GM12878 (cell line): Measurements from ENCODE around the gene ITFG1. TPM values are rescaled to one million over a fixed set of nuclear protein-coding genes. Genes with fewer than 3 reads are reported as not detected.

Experiments
- ATAC-seq: fragments of 200-7000 bp; cut with Tn5 transposase; 3 replicates; pipeline ENCODE4 v1.9.1; 2020; ENCODE audit warnings: mild to moderate bottlenecking, moderate library complexity
- BruUV-seq: library from RNA; stranded (reverse); fragments of 400-500 nt; replicated peaks from 2 replicates; lab custom pipeline; 2021; lab: Mats Ljungman, UMichigan
- CTCF ChIA-PET: fragments of 300-600 bp; sonication (Branson Sonifier 250); formaldehyde crosslinking; extraction: SDS; loops from one replicate; lab custom pipeline; 2021; ENCODE audit warnings: inconsistent platforms; lab: Yijun Ruan, JAX
- POLR2A ChIA-PET: fragments of 350-600 bp; formaldehyde crosslinking; extraction: SDS; loops from one replicate; lab custom pipeline; 2021; ENCODE audit warnings: inconsistent platforms; lab: Charles Lee
- RAD21 ChIA-PET: fragments of 300-600 bp; sonication (Branson Sonifier 250); formaldehyde crosslinking; loops from one replicate; lab custom pipeline; 2023; ENCODE audit warnings: antibody characterized with exemption; ENCODE audit not compliant: unreplicated experiment; lab: Charles Lee
- SMC1A ChIA-PET: fragments of 300-600 bp; sonication (Branson Sonifier 250); formaldehyde crosslinking; loops from one replicate; lab custom pipeline; 2023; ENCODE audit not compliant: unreplicated experiment, uncharacterized antibody; lab: Charles Lee
- DNase-seq: peaks from one replicate; pipeline ENCODE4 v3.0.0-alpha.2; 2011; ENCODE audit warnings: low read depth, low spot score
- FAIRE-seq: peaks from 3 replicates; lab custom pipeline; 2011; peaks lifted over from hg19 to GRCh38; lab: Jason Lieb, UNC
- H2AFZ ChIP-seq: 2 replicates; pipeline ENCODE4 v1.6.0; 2011; ENCODE audit warnings: low read depth, low read length, control low read depth; ENCODE audit not compliant: control insufficient read depth
- H3K27ac ChIP-seq: 2 replicates; pipeline ENCODE4 v1.5.1; 2011; ENCODE audit warnings: control low read depth; ENCODE audit not compliant: control insufficient read depth, insufficient read depth
- H3K27me3 ChIP-seq, 2 experiments: replicated peaks in 1 of 2; 2 replicates each; pipeline versions ENCODE4 v1.6.0 to v1.6.1; 2011; ENCODE audit warnings: low read length in 1 of 2; ENCODE audit not compliant: control insufficient read depth in 2 of 2, insufficient read depth in 2 of 2
- H3K36me3 ChIP-seq, 2 experiments: 2 replicates each; pipeline ENCODE4 v1.5.1; 2011; ENCODE audit warnings: low read length in 1 of 2; ENCODE audit not compliant: control insufficient read depth in 2 of 2, insufficient read depth in 2 of 2
- H3K4me1 ChIP-seq: 2 replicates; pipeline ENCODE4 v1.6.1; 2011; ENCODE audit warnings: mild to moderate bottlenecking, low read length, moderate library complexity, mixed read lengths; ENCODE audit not compliant: control insufficient read depth, insufficient read depth
- H3K4me2 ChIP-seq: 2 replicates; pipeline ENCODE4 v1.6.0; 2011; ENCODE audit warnings: control low read depth; ENCODE audit not compliant: control insufficient read depth, insufficient read depth
- H3K4me3 ChIP-seq: fragments of 200-600 bp; sonication (generic); 2 replicates; pipeline ENCODE4 v1.5.1; 2016
- H3K79me2 ChIP-seq: 2 replicates; pipeline ENCODE4 v1.6.0; 2011; ENCODE audit warnings: low read length; ENCODE audit not compliant: control insufficient read depth, insufficient read depth
- H3K9ac ChIP-seq: 2 replicates; pipeline ENCODE4 v1.8.0; 2011; ENCODE audit warnings: low read length, control low read depth, mixed read lengths; ENCODE audit not compliant: control insufficient read depth, insufficient read depth
- H3K9me3 ChIP-seq: replicated peaks from 3 replicates; pipeline ENCODE4 v1.5.1; 2011; ENCODE audit warnings: mild to moderate bottlenecking, low read length; ENCODE audit not compliant: control insufficient read depth, insufficient read depth
- H4K20me1 ChIP-seq: 2 replicates; pipeline ENCODE4 v1.6.0; 2011; ENCODE audit not compliant: control insufficient read depth, insufficient read depth
- BACH1 ChIP-seq: fragments of 450-650 bp; IDR thresholded peaks from 2 replicates; pipeline ENCODE4 v1.6.1; 2017; ENCODE audit warnings: mild to moderate bottlenecking, borderline replicate concordance
- CREB1 ChIP-seq: IDR thresholded peaks from 2 replicates; pipeline ENCODE4 v1.6.1; 2012; ENCODE audit warnings: low read depth, mild to moderate bottlenecking, inconsistent platforms
- CTCF ChIP-seq, 3 experiments: IDR thresholded peaks in 2 of 3; conservative IDR thresholded peaks in 1 of 3; 2 replicates each; pipeline ENCODE4 v1.5.1; 2011; ENCODE audit warnings: low read depth in 3 of 3, low read length in 3 of 3, mild to moderate bottlenecking in 3 of 3, control low read depth in 2 of 3, moderate library complexity in 2 of 3, inconsistent platforms in 1 of 3, mixed read lengths in 1 of 3; ENCODE audit not compliant: control insufficient read depth in 2 of 3, insufficient read depth in 1 of 3; ENCODE audit errors: extremely low read depth in 1 of 3
- IKZF2 ChIP-seq, 2 experiments: fragments of 450-650 bp; IDR thresholded peaks; 2 replicates each; pipeline ENCODE4 v1.6.1; 2017; ENCODE audit warnings: mild to moderate bottlenecking in 2 of 2, moderate library complexity in 2 of 2
- NFYB ChIP-seq: IDR thresholded peaks from 2 replicates; pipeline ENCODE4 v1.6.1; 2011; ENCODE audit warnings: low read depth, mild to moderate bottlenecking, low read length, improper control_type of control experiment, moderate library complexity; ENCODE audit not compliant: insufficient read depth
- NR2C1 ChIP-seq: fragments of 450-650 bp; IDR thresholded peaks from 2 replicates; pipeline ENCODE4 v1.6.1; 2017; ENCODE audit warnings: antibody characterized with exemption, mild to moderate bottlenecking, moderate library complexity
- NR2F1 ChIP-seq: fragments of 450-650 bp; conservative IDR thresholded peaks from 2 replicates; pipeline ENCODE4 v1.6.1; 2017; ENCODE audit warnings: mild to moderate bottlenecking
- RAD21 ChIP-seq: IDR thresholded peaks from 2 replicates; pipeline ENCODE4 v1.6.1; 2011; ENCODE audit warnings: mild to moderate bottlenecking, low read depth, low read length, moderate library complexity; ENCODE audit not compliant: insufficient read depth
- RUNX3 ChIP-seq: IDR thresholded peaks from 2 replicates; pipeline ENCODE4 v1.6.1; 2012; ENCODE audit warnings: low read length, inconsistent platforms
- SIN3A ChIP-seq: IDR thresholded peaks from 2 replicates; pipeline ENCODE4 v1.6.1; 2012; ENCODE audit warnings: low read depth, low read length, improper control_type of control experiment
- SKIL ChIP-seq: fragments of 450-650 bp; IDR thresholded peaks from 2 replicates; pipeline ENCODE4 v1.6.1; 2017; ENCODE audit warnings: mild to moderate bottlenecking, low read depth, inconsistent platforms; ENCODE audit not compliant: poor library complexity, severe bottlenecking
- ZSCAN29 ChIP-seq: fragments of 450-650 bp; IDR thresholded peaks from 2 replicates; pipeline ENCODE4 v1.6.1; 2017; ENCODE audit warnings: mild to moderate bottlenecking, moderate library complexity
- whole genome bisulfite sequencing: methylation state at CpG from one replicate; pipeline ENCODE4 v1.1.6; 2016; ENCODE audit warnings: low lambda C conversion rate; ENCODE audit not compliant: insufficient replicate concordance, insufficient coverage; ENCODE audit errors: missing lambda C conversion rate; 5-methylcytosine and 5-hydroxymethylcytosine counted together
- in situ Hi-C: fragments of 300-500 bp; cut with MboI; formaldehyde crosslinking; loops from 9 replicates; pipeline ENCODE4 v1.14.3; 2018; ENCODE audit warnings: mixed read lengths
- intact Hi-C: fragments of 100-400 bp; cut with micrococcal nuclease; formaldehyde crosslinking; loops from one replicate; pipeline ENCODE4 v1.14.2; 2022; ENCODE audit not compliant: unreplicated experiment
- polyA plus RNA-seq, 11 experiments: library from polyadenylated mRNA; depleted of rRNA in 4 of 11; unstranded in 6 of 11; stranded (reverse) in 5 of 11; fragments of >200 nt; fragmentation: Nextera tagmentation in 4 of 11; fragmentation: Illumina TruSeq in 1 of 11; extraction: Ambion mirVana in 4 of 11; extraction: Trizol in 1 of 11; gene quantifications; 1 replicate in 1 of 11; 2 replicates in 10 of 11; pipeline versions ENCODE4 v1.2.1 to v1.2.3, GENCODE V29; 2011 to 2016; ENCODE audit warnings: inconsistent platforms in 2 of 11, missing spikeins in 2 of 11, low read depth in 1 of 11
- total RNA-seq, 4 experiments: library from RNA; depleted of rRNA in 3 of 4; stranded (reverse); fragments of >200 nt in 3 of 4; fragmentation: Illumina TruSeq in 1 of 4; extraction: Trizol in 1 of 4; gene quantifications; 2 replicates each; pipeline versions ENCODE4 v1.2.1 to v1.2.3, GENCODE V29; 2013 to 2021

ITFG1 gene
- total and polyA plus RNA-seq, 10 of the 15 experiments (the other 5 are each of a cell fraction or from before 2014, with no cell fraction given) = 9.3 to 56.3 (median 28.6) TPM

- H3K27me3 ChIP-seq = no peaks in the 10 kb centered on the region
- ChIA-PET RAD21 (interaction anchor here (0.7 to 19.6 kb wide), 22 partner anchors 9 to 425 kb away, joined by 3 to 238 read pairs (median 4); no protein-coding TSS in a partner anchor), CTCF (interaction anchor here (0.8 to 7.6 kb wide), 9 partner anchors 11 to 593 kb away, joined by 3 to 60 read pairs (median 4); partner anchors contain the start of gene NETO2), SMC1A (interaction anchor here (0.6 to 14.7 kb wide), 22 partner anchors 11 to 594 kb away, joined by 3 to 254 read pairs (median 4); no protein-coding TSS in a partner anchor), POLR2A (interaction anchor here (0.5 to 5.6 kb wide), 11 partner anchors 8 to 924 kb away, joined by 3 to 38 read pairs (median 4); partner anchors contain the start of gene SIAH1)
- DNase-seq = no peak
- H3K36me3 ChIP-seq = peaks cover 0 to 4% of the 10 kb centered on the region in 2 experiments; a peak in 1 of 4 replicates
- H3K79me2 ChIP-seq = peaks cover 77% of the 10 kb centered on the region
- H3K4me3 ChIP-seq = peak overlapping the region; percentile 85
- 0% methylated on average over 17 of the region's 17 CpGs for WGBS
- in situ Hi-C loops = no loop called here
- TF ChIP-seq SKIL (no peak), NFYB (0 out of 2 replicates have a peak, but pooled peaks have one; percentile 9), RUNX3 (peak; percentile 63), CTCF (IDR thresholded peaks at IDR 0.05 in 2 of 3, conservative IDR thresholded peaks at IDR 0.05 in 1 of 3; ENCODE audit: control insufficient read depth in 2 of 3, extremely low read depth in 1 of 3, insufficient read depth in 1 of 3, low read depth in 3 of 3, low read length in 3 of 3) (0 out of 6 replicates have a peak, but pooled peaks of 1 of the 3 experiments have one; percentile 10), CREB1 (peak; percentile 40; the same call in 1 of the 2 replicates), NR2F1 (peak; percentile 63), IKZF2 (IDR thresholded peaks at IDR 0.05) (peak in 1 of 2 experiments; percentile 59; a peak in 2 of 4 replicates), RAD21 (0 out of 2 replicates have a peak, but pooled peaks have one; percentile 25), ZSCAN29 (no peak), NR2C1 (no peak), SIN3A (0 out of 2 replicates have a peak, but pooled peaks have one; percentile 14), BACH1 (peak; percentile 37; the same call in 1 of the 2 replicates)
- no peaks in the 10 kb centered on the region for H4K20me1 ChIP-seq
- intact Hi-C loops = loop anchor here (1.0 to 10.0 kb wide), 4 partner anchors 32 to 319 kb away; partner anchors contain the start of gene NETO2
- H3K27ac ChIP-seq = peak overlapping the region; percentile 90
- peak; percentile 13 for FAIRE-seq
- peak; percentile 43 for ATAC-seq
- peak overlapping the region; percentile 93 for H3K9ac ChIP-seq
- no TSS peak for BruUV-seq
- H3K4me1 ChIP-seq = peaks cover 10% of the 10 kb centered on the region
- no peaks in the 10 kb centered on the region for H3K9me3 ChIP-seq
- H2AFZ ChIP-seq = peak overlapping the region; percentile 93
- H3K4me2 ChIP-seq = peak overlapping the region; percentile 83
These were observed 869 bp upstream of the ITFG1 start for GRCh38 chr16:47461598-47462266.
